HCT116 (cell line): ENCODE data around the gene MOV10L1. TPM values are rescaled to one million over a fixed set of nuclear protein-coding genes. Genes with fewer than 3 reads are reported as not detected.

Source experiments
- ATAC-seq: fragments of 200-7000 bp; cut with Tn5 transposase; 2 replicates; pipeline ENCODE4 v1.9.1; 2020; ENCODE audit warnings: mild to moderate bottlenecking, moderate library complexity
- BruUV-seq: library from RNA; stranded (reverse); fragments of 400-500 nt; replicated peaks from 2 replicates; lab custom pipeline; 2021; lab: Mats Ljungman, UMichigan
- CTCF ChIA-PET: fragments of 300-600 bp; sonication (Branson Sonifier 250); formaldehyde crosslinking; loops from one replicate; lab custom pipeline; 2021; ENCODE audit warnings: antibody characterized with exemption; lab: Charles Lee
- POLR2A ChIA-PET: fragments of 300-600, 350-600 bp; sonication (Branson Sonifier 250); formaldehyde crosslinking; loops from one replicate; lab custom pipeline; 2021; ENCODE audit warnings: antibody characterized with exemption; lab: Charles Lee
- RAD21 ChIA-PET, 2 experiments: fragments of 300-600 bp; sonication (Branson Sonifier 250); formaldehyde crosslinking; loops; one replicate each; lab custom pipeline; 2023; ENCODE audit warnings: low total read pairs in 2 of 2; ENCODE audit not compliant: uncharacterized antibody in 2 of 2, unreplicated experiment in 2 of 2, low non-redundant PET in 1 of 2; lab: Charles Lee
- DNase-seq: peaks from one replicate; pipeline ENCODE4 v3.0.0-alpha.2; 2010; ENCODE audit warnings: low read depth, low spot score
- H2AFZ ChIP-seq: fragments of 200-600 bp; shearing (Covaris generic), sonication (generic); 2 replicates; pipeline ENCODE4 v1.6.1; 2017; ENCODE audit warnings: low read depth, mixed run types, mixed read lengths, antibody characterized with exemption, low read length; ENCODE audit not compliant: poor library complexity, severe bottlenecking
- H3K27ac ChIP-seq: 2 replicates; pipeline ENCODE4 v1.5.1; 2012; ENCODE audit warnings: low read depth, low read length
- H3K27me3 ChIP-seq: fragments of 200-600 bp; sonication (generic); 2 replicates; pipeline ENCODE4 v1.6.1; 2016; ENCODE audit warnings: mixed run types, low read length, mixed read lengths; ENCODE audit not compliant: insufficient read depth
- H3K36me3 ChIP-seq, 2 experiments: fragments of 200-500 bp in 1 of 2; fragments of 200-600 bp in 1 of 2; sonication (Bioruptor generic) in 1 of 2; sonication (generic) in 1 of 2; 2 replicates each; pipeline versions ENCODE4 v1.5.1 to v1.6.1; 2014 to 2016; ENCODE audit warnings: low read length in 2 of 2, inconsistent platforms in 1 of 2, mixed read lengths in 1 of 2, mixed run types in 1 of 2; ENCODE audit not compliant: insufficient read depth in 2 of 2, control insufficient read depth in 1 of 2
- H3K4me1 ChIP-seq, 2 experiments: fragments of 200-600 bp in 1 of 2; sonication (generic) in 1 of 2; 2 replicates each; pipeline versions ENCODE4 v1.5.1 to v1.6.1; 2012 to 2017; ENCODE audit warnings: low read length in 2 of 2, inconsistent platforms in 1 of 2, mild to moderate bottlenecking in 1 of 2, mixed read lengths in 1 of 2, mixed run types in 1 of 2, moderate library complexity in 1 of 2; ENCODE audit not compliant: insufficient read depth in 2 of 2, control insufficient read depth in 1 of 2
- H3K4me2 ChIP-seq: fragments of 200-600 bp; sonication (generic); 2 replicates; pipeline ENCODE4 v1.6.1; 2017; ENCODE audit warnings: mixed run types, low read length, mixed read lengths
- H3K4me3 ChIP-seq, 2 experiments: fragments of 200-600 bp in 1 of 2; sonication (generic) in 1 of 2; replicated peaks in 1 of 2; 2 replicates each; pipeline ENCODE4 v1.5.1; 2011 to 2016; ENCODE audit warnings: low read length in 2 of 2, control low read depth in 1 of 2, low read depth in 1 of 2, mild to moderate bottlenecking in 1 of 2, mixed read lengths in 1 of 2, mixed run types in 1 of 2
- H3K79me2 ChIP-seq: fragments of 200-600 bp; sonication (generic); 2 replicates; pipeline ENCODE4 v1.6.1; 2017; ENCODE audit warnings: mild to moderate bottlenecking, mixed run types, low read length, moderate library complexity, mixed read lengths; ENCODE audit not compliant: insufficient read depth
- H3K9ac ChIP-seq: fragments of 200-600 bp; sonication (generic); 2 replicates; pipeline ENCODE4 v1.6.1; 2016; ENCODE audit warnings: low read length, mixed read lengths
- H3K9me2 ChIP-seq: fragments of 200-600 bp; sonication (generic), shearing (Covaris generic); 2 replicates; pipeline ENCODE4 v1.6.1; 2017; ENCODE audit warnings: mixed run types, mild to moderate bottlenecking, moderate library complexity; ENCODE audit not compliant: insufficient read depth
- H3K9me3 ChIP-seq, 2 experiments: fragments of 200-500 bp in 1 of 2; fragments of 200-600 bp in 1 of 2; sonication (Bioruptor generic) in 1 of 2; sonication (generic) in 1 of 2; 2 replicates each; pipeline ENCODE4 v1.6.1; 2014 to 2017; ENCODE audit warnings: low read length in 2 of 2, mixed read lengths in 2 of 2, inconsistent platforms in 1 of 2, low read depth in 1 of 2, mild to moderate bottlenecking in 1 of 2, mixed run types in 1 of 2, moderate library complexity in 1 of 2; ENCODE audit not compliant: control insufficient read depth in 1 of 2, insufficient read depth in 1 of 2
- H4K20me1 ChIP-seq: fragments of 200-600 bp; sonication (generic), shearing (Covaris generic); 2 replicates; pipeline ENCODE4 v1.6.1; 2017; ENCODE audit warnings: mixed run types, mild to moderate bottlenecking, moderate library complexity; ENCODE audit not compliant: insufficient read depth
- CBX3 ChIP-seq: IDR thresholded peaks from 2 replicates; pipeline ENCODE4 v1.6.1; 2012; ENCODE audit warnings: low read depth
- CEBPB ChIP-seq: IDR thresholded peaks from 2 replicates; pipeline ENCODE4 v1.6.1; 2012; ENCODE audit warnings: low read depth
- EGR1 ChIP-seq: IDR thresholded peaks from 2 replicates; pipeline ENCODE4 v1.6.1; 2012; ENCODE audit warnings: low read depth
- EZH2 ChIP-seq: fragments of 200-600 bp; sonication (generic); IDR thresholded peaks from 2 replicates; pipeline ENCODE4 v1.6.1; 2017; ENCODE audit warnings: antibody characterized with exemption, mixed run types
- EZH2phosphoT487 ChIP-seq: fragments of 200-600 bp; IDR thresholded peaks from 2 replicates; pipeline ENCODE4 v1.6.1; 2018; ENCODE audit warnings: antibody characterized with exemption, borderline replicate concordance
- JUND ChIP-seq: IDR thresholded peaks from 2 replicates; pipeline ENCODE4 v1.6.1; 2012
- POLR2AphosphoS5 ChIP-seq: IDR thresholded peaks from 2 replicates; pipeline ENCODE4 v1.6.1; 2011; ENCODE audit warnings: mild to moderate bottlenecking, low read depth, low read length, moderate library complexity
- RAD21 ChIP-seq: IDR thresholded peaks from 2 replicates; pipeline ENCODE4 v1.6.1; 2012; ENCODE audit warnings: low read depth, mild to moderate bottlenecking
- REST ChIP-seq: IDR thresholded peaks from 2 replicates; pipeline ENCODE4 v1.6.1; 2012; ENCODE audit warnings: low read depth
- SIN3A ChIP-seq: IDR thresholded peaks from 2 replicates; pipeline ENCODE4 v1.6.1; 2012; ENCODE audit warnings: low read depth
- SP1 ChIP-seq: IDR thresholded peaks from 2 replicates; pipeline ENCODE4 v1.6.1; 2012; ENCODE audit warnings: low read depth
- SRF ChIP-seq: IDR thresholded peaks from 2 replicates; pipeline ENCODE4 v1.6.1; 2012; ENCODE audit warnings: low read depth
- TCF7L2 ChIP-seq: IDR thresholded peaks from 2 replicates; pipeline ENCODE4 v1.7.0; 2011; ENCODE audit warnings: borderline replicate concordance, inconsistent platforms; ENCODE audit not compliant: insufficient read depth, insufficient read length; ENCODE audit errors: extremely low read depth
- ZFX ChIP-seq: fragments of 450-650 bp; IDR thresholded peaks from 2 replicates; pipeline ENCODE4 v1.6.1; 2017
- intact Hi-C: fragments of 100-400 bp; cut with micrococcal nuclease; formaldehyde crosslinking; loops from 2 replicates; pipeline ENCODE4 v1.10.0; 2022
- total RNA-seq: library from RNA; stranded (reverse); gene quantifications from one replicate; pipeline ENCODE4 v1.2.1, GENCODE V29; 2021; ENCODE audit not compliant: unreplicated experiment
- TF ChIP-seq, protein P1 (sequence below): IDR thresholded peaks from 2 replicates; pipeline ENCODE4 v1.6.1; 2012
- TF ChIP-seq, protein P2 (sequence below): IDR thresholded peaks from 2 replicates; pipeline ENCODE4 v1.6.1; 2012
- TF ChIP-seq, protein P3 (sequence below), 3 experiments: fragments of 200-600 bp in 1 of 3; sonication (generic) in 1 of 3; IDR thresholded peaks in 2 of 3; conservative IDR thresholded peaks in 1 of 3; 2 replicates each; pipeline ENCODE4 v1.5.1; 2012 to 2017; ENCODE audit warnings: low read depth in 2 of 3, low read length in 2 of 3, antibody characterized with exemption in 1 of 3, borderline replicate concordance in 1 of 3, control low read depth in 1 of 3, mild to moderate bottlenecking in 1 of 3, mixed read lengths in 1 of 3, mixed run types in 1 of 3, moderate library complexity in 1 of 3; ENCODE audit not compliant: insufficient read depth in 1 of 3

MOV10L1 gene
- total RNA-seq, 1 experiment from 2014 or later = not detected

GRCh38 chr22:50153056-50153755 is 63.4 kb downstream of the MOV10L1 start:
- CTCF ChIA-PET = no interaction called here

More at GRCh38 chr22:50153056-50153755, 63.4 kb downstream of the MOV10L1 start:
- BruUV-seq = no TSS peak
- intact Hi-C loops = no loop called here
- Histone ChIP-seq H3K4me1 (peaks cover 3 to 9% of the 10 kb centered on the region in 2 experiments; a peak in 2 of 4 replicates), H2AFZ (no peak overlapping the region), H3K36me3 (no peaks in the 10 kb centered on the region), H3K27ac (no peak overlapping the region), H3K9me3 (no peaks in the 10 kb centered on the region), H3K79me2 (no peaks in the 10 kb centered on the region), H3K27me3 (peaks cover 4% of the 10 kb centered on the region; the same call in 1 of the 2 replicates), H3K4me3 (no peak overlapping the region), H4K20me1 (no peaks in the 10 kb centered on the region), H3K9ac (no peak overlapping the region), H3K4me2 (no peak overlapping the region), H3K9me2 (no peaks in the 10 kb centered on the region)
- RAD21 ChIA-PET = no interaction called here
- DNase-seq = no peak
- TF ChIP-seq SRF (no peak), EGR1 (no peak), REST (no peak), TCF7L2 (no peak), EZH2 (no peak), CEBPB (no peak), SP1 (no peak), EZH2phosphoT487 (no peak), POLR2AphosphoS5 (no peak), SIN3A (no peak), ZFX (no peak), RAD21 (no peak), CBX3 (no peak), JUND (no peak)
- TF ChIP-seq, protein P1, sequence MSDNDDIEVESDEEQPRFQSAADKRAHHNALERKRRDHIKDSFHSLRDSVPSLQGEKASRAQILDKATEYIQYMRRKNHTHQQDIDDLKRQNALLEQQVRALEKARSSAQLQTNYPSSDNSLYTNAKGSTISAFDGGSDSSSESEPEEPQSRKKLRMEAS = no peak
- TF ChIP-seq, protein P2, sequence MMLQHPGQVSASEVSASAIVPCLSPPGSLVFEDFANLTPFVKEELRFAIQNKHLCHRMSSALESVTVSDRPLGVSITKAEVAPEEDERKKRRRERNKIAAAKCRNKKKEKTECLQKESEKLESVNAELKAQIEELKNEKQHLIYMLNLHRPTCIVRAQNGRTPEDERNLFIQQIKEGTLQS = no peak
- TF ChIP-seq, protein P3, sequence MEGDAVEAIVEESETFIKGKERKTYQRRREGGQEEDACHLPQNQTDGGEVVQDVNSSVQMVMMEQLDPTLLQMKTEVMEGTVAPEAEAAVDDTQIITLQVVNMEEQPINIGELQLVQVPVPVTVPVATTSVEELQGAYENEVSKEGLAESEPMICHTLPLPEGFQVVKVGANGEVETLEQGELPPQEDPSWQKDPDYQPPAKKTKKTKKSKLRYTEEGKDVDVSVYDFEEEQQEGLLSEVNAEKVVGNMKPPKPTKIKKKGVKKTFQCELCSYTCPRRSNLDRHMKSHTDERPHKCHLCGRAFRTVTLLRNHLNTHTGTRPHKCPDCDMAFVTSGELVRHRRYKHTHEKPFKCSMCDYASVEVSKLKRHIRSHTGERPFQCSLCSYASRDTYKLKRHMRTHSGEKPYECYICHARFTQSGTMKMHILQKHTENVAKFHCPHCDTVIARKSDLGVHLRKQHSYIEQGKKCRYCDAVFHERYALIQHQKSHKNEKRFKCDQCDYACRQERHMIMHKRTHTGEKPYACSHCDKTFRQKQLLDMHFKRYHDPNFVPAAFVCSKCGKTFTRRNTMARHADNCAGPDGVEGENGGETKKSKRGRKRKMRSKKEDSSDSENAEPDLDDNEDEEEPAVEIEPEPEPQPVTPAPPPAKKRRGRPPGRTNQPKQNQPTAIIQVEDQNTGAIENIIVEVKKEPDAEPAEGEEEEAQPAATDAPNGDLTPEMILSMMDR (IDR thresholded peaks at IDR 0.05 in 2 of 3, conservative IDR thresholded peaks at IDR 0.05 in 1 of 3; ENCODE audit: borderline replicate concordance in 1 of 3, insufficient read depth in 1 of 3, low read depth in 2 of 3, low read length in 2 of 3) = no peak
- POLR2A ChIA-PET = no interaction called here
- no peak for ATAC-seq
